Measurements from ENCODE around the gene DNAH6. TPM values are rescaled to one million over a fixed set of nuclear protein-coding genes. Genes with fewer than 3 reads are reported as not detected.

Gene DNAH6
- total and polyA plus RNA-seq, 9 of the 15 experiments (the other 6 are each of a cell fraction or from before 2014, with no cell fraction given) = 0.01 to 0.04 (median 0.01) TPM; not detected in 5

DNA sequence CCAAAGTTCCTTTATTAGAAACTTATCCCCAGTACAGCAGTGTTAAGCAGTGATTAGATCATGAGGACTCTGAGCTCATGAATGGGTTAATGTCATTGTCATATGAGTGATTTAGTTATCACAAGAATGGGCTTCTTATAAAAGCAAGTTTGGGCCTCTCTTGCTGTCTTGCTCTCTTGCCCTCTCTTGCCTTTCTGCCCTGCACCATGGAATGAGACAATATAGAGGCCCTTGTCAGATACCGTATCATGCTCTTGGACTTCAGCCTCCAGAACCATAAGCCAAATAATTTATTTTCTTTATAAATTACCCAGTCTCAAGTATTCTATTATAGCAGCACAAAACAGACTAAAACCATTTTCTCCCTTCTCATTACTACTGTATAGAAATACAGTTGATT is 238.8 kb downstream of the DNAH6 start:
- H3K27ac ChIP-seq (ENCODE audit: extremely low read depth, low read depth, low read length) = no peak overlapping the region
- no peaks in the 10 kb centered on the region for H3K9me1 ChIP-seq (ENCODE audit: control insufficient read depth, insufficient read depth, low read length)
- TF ChIP-seq CHD2 (IDR thresholded peaks at IDR 0.05; ENCODE audit: low read depth, low read length) = no peak
- no peak for TF ChIP-seq THRAP3 (IDR thresholded peaks at IDR 0.05; ENCODE audit: borderline replicate concordance)
- no peak for TF ChIP-seq TRIM28 (IDR thresholded peaks at IDR 0.05)
- no peak for TF ChIP-seq ZNF311 (CRISPR knock-in tag; IDR thresholded peaks at IDR 0.05)
- TF ChIP-seq, protein P1, sequence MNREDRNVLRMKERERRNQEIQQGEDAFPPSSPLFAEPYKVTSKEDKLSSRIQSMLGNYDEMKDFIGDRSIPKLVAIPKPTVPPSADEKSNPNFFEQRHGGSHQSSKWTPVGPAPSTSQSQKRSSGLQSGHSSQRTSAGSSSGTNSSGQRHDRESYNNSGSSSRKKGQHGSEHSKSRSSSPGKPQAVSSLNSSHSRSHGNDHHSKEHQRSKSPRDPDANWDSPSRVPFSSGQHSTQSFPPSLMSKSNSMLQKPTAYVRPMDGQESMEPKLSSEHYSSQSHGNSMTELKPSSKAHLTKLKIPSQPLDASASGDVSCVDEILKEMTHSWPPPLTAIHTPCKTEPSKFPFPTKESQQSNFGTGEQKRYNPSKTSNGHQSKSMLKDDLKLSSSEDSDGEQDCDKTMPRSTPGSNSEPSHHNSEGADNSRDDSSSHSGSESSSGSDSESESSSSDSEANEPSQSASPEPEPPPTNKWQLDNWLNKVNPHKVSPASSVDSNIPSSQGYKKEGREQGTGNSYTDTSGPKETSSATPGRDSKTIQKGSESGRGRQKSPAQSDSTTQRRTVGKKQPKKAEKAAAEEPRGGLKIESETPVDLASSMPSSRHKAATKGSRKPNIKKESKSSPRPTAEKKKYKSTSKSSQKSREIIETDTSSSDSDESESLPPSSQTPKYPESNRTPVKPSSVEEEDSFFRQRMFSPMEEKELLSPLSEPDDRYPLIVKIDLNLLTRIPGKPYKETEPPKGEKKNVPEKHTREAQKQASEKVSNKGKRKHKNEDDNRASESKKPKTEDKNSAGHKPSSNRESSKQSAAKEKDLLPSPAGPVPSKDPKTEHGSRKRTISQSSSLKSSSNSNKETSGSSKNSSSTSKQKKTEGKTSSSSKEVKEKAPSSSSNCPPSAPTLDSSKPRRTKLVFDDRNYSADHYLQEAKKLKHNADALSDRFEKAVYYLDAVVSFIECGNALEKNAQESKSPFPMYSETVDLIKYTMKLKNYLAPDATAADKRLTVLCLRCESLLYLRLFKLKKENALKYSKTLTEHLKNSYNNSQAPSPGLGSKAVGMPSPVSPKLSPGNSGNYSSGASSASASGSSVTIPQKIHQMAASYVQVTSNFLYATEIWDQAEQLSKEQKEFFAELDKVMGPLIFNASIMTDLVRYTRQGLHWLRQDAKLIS (CRISPR knock-in tag; IDR thresholded peaks at IDR 0.05) = no peak
- TF ChIP-seq ZNF639 (CRISPR knock-in tag; conservative IDR thresholded peaks at IDR 0.05 in 1 of 2, IDR thresholded peaks at IDR 0.05 in 1 of 2) = no peak
- no peak for TF ChIP-seq HEY1 (CRISPR knock-in tag; IDR thresholded peaks at IDR 0.05; ENCODE audit: borderline replicate concordance)
- TF ChIP-seq POLR2H (tag; IDR thresholded peaks at IDR 0.05; ENCODE audit: low read depth) = no peak
- TF ChIP-seq BCOR (IDR thresholded peaks at IDR 0.05) = no peak
- TF ChIP-seq KDM2B (CRISPR knock-in tag; IDR thresholded peaks at IDR 0.05) = no peak
- TF ChIP-seq MTA2 (IDR thresholded peaks at IDR 0.05; ENCODE audit: low read depth) = no peak
- no peak for TF ChIP-seq ZC3H8 (IDR thresholded peaks at IDR 0.05)
- no peak for TF ChIP-seq HMG20B (CRISPR knock-in tag; IDR thresholded peaks at IDR 0.05)
- TF ChIP-seq CBX5 (IDR thresholded peaks at IDR 0.05; ENCODE audit: borderline replicate concordance, low read depth) = no peak
- TF ChIP-seq, protein P2, sequence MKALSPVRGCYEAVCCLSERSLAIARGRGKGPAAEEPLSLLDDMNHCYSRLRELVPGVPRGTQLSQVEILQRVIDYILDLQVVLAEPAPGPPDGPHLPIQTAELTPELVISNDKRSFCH (CRISPR knock-in tag; IDR thresholded peaks at IDR 0.05) = no peak
- TF ChIP-seq, protein P2 (tag; IDR thresholded peaks at IDR 0.05) = no peak
- TF ChIP-seq ATF7 (IDR thresholded peaks at IDR 0.05) = no peak
- TF ChIP-seq KDM5B (IDR thresholded peaks at IDR 0.05; ENCODE audit: insufficient replicate concordance, low read depth, low read length) = no peak
- TF ChIP-seq CREBBP (IDR thresholded peaks at IDR 0.05; ENCODE audit: low read depth, low read length) = no peak
- CTCF ChIA-PET (ENCODE audit: low intra/inter-chr PET ratio) = no interaction called here
- no peaks in the 10 kb centered on the region for H3K36me3 ChIP-seq (ENCODE audit: control insufficient read depth, insufficient read depth, low read length)
- POLR2A ChIA-PET = no interaction called here
- H3K9ac ChIP-seq (ENCODE audit: insufficient read depth in 1 of 2, low read depth in 2 of 2, low read length in 2 of 2) = no peak overlapping the region
- intact Hi-C loops (cut with micrococcal nuclease) (no loop called here), in situ Hi-C loops (cut with MboI) (no loop called here)
- no peak overlapping the region for H3K4me3 ChIP-seq
- ATAC-seq (no peak), DNase-seq (ENCODE audit: extremely low read depth in 1 of 4, low spot score in 3 of 4) (no peak), FAIRE-seq (no peak)
- H3K9me3 ChIP-seq (replicated peaks; ENCODE audit: control insufficient read depth, insufficient read depth, low read depth, low read length) = no peaks in the 10 kb centered on the region
- no peaks in the 10 kb centered on the region for H4K20me1 ChIP-seq (replicated peaks; ENCODE audit: control insufficient read depth, insufficient read depth, low read length)
- 7% methylated on average over 1 of the region's 1 CpG for WGBS (ENCODE audit: insufficient coverage, low coverage, missing lambda C conversion rate)
- no peaks in the 10 kb centered on the region for H3K79me2 ChIP-seq (ENCODE audit: control insufficient read depth, insufficient read depth, low read length)
- H3K4me1 ChIP-seq (replicated peaks in 1 of 2; ENCODE audit: control insufficient read depth in 2 of 2, insufficient read depth in 2 of 2, low read length in 2 of 2) = no peaks in the 10 kb centered on the region
- no peaks in the 10 kb centered on the region for H3K27me3 ChIP-seq (ENCODE audit: control insufficient read depth in 2 of 2, insufficient read depth in 2 of 2, low read length in 2 of 2)
- BruUV-seq (replicated peaks) = no TSS peak
- no peak overlapping the region for H3K4me2 ChIP-seq (ENCODE audit: insufficient read depth, low read length)
- no peak overlapping the region for H2AFZ ChIP-seq (ENCODE audit: low read depth, low read length)
